Measurements from ENCODE around the gene RIBC2.
"Not testable (repeated sequence)": the region's sequence is repeated elsewhere in the genome, so short reads cannot be mapped to it uniquely, and the experiment has no call there.

The RIBC2 gene

DNA sequence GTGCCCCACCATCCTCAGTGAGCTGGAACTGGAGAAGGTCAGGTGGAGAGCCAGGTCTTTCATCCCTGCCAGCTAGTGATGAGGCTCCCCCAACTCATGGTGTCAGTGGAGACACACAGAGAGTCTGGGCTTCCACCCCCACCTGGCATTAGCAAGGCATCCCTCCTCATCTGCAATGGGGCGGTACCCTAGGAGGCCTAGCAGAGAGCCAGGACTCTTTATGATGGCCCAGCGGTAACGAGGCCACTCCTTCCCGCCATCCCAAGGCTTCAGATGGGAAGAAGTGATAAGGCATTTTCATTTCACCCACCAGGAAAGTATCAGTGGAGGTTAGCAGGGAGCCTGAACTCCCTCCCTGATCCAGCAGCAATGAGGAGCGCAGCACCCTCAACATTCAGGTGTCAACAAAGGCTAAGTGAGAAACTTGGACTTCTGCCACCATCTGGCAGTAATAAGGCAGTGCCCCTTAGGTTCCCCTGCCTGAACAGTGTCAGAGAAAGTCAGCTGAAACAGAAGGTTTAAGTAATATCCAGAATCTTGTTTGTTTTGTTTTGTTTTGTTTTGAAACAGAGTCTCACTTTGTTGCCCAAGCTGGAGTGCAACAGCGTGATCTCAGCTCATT lies 48.7 kb downstream of the RIBC2 start:
- H3K9me3 ChIP-seq (ENCODE audit: control insufficient read depth in 1 of 2, low read length in 2 of 2) = no peaks in the 10 kb centered on the region

DNA sequence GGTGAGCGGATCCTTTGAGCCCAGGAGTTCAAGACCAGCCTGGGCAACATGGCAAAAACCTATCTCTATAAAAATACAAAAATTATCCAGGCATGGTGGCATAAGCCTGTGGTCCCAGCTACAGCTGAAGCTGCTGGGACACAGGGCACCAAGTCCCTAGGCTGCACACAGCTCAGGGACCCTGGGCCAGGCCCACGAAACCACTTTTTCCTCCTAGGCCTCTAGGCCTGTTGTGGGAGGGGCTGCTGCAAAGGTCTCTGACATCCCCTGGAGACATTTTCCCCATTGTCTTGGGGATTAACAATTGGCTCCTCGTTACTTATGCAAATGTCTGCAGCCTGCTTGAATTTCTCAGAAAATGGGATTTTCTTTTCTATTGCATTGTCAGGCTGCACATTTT lies 50.2 kb downstream of the RIBC2 start:
- not testable (repeated sequence) for H3K4me1 ChIP-seq (ENCODE audit: control insufficient read depth in 1 of 2, insufficient read depth in 2 of 2, low read length in 2 of 2)

More for the DNA sequence above, 48.7 kb downstream of the RIBC2 start:
- H3K27ac ChIP-seq (ENCODE audit: low read length) = no peak overlapping the region
- H3K4me1 ChIP-seq (ENCODE audit: control insufficient read depth in 1 of 2, insufficient read depth in 2 of 2, low read length in 2 of 2) = no peaks in the 10 kb centered on the region
- H3K27me3 ChIP-seq (ENCODE audit: low read depth, low read length) = no peaks in the 10 kb centered on the region
- no peak overlapping the region for H3K4me3 ChIP-seq (ENCODE audit: low read depth in 1 of 2, low read length in 2 of 2)
- H3K36me3 ChIP-seq (ENCODE audit: control insufficient read depth in 1 of 2, insufficient read depth in 2 of 2, low read length in 2 of 2) = no peaks in the 10 kb centered on the region

DNA sequence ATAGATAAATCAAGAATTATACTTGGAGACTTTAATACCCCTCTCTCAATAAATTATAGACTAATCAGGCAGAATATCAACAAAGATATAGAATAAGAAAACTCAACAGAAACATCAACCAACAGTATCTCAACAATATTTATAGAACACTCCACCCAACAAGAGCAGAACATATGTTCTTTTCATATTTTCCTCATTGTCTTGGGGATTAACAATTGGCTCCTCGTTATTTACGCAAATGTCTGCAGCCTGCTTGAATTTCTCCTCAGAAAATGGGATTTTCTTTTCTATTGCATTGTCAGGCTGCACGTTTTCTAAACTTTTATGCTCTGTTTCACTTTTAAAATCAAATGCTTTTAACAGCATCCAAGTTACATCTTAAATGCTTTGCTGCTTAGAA lies 52.1 kb downstream of the RIBC2 start:
- Histone ChIP-seq H3K36me3 (ENCODE audit: control insufficient read depth in 1 of 2, insufficient read depth in 2 of 2, low read length in 2 of 2) (no peaks in the 10 kb centered on the region), H3K9me3 (ENCODE audit: control insufficient read depth in 1 of 2, low read length in 2 of 2) (no peaks in the 10 kb centered on the region), H3K4me3 (ENCODE audit: low read depth in 1 of 2, low read length in 2 of 2) (no peak overlapping the region), H3K27ac (ENCODE audit: low read length) (no peak overlapping the region), H3K27me3 (ENCODE audit: low read depth, low read length) (no peaks in the 10 kb centered on the region), H3K4me1 (ENCODE audit: control insufficient read depth in 1 of 2, insufficient read depth in 2 of 2, low read length in 2 of 2) (no peaks in the 10 kb centered on the region)

More for the DNA sequence above, 50.2 kb downstream of the RIBC2 start:
- H3K36me3 ChIP-seq (ENCODE audit: control insufficient read depth in 1 of 2, insufficient read depth in 2 of 2, low read length in 2 of 2); H3K27ac ChIP-seq (ENCODE audit: low read length); H3K4me3 ChIP-seq (ENCODE audit: low read depth in 1 of 2, low read length in 2 of 2); H3K27me3 ChIP-seq (ENCODE audit: low read depth, low read length); H3K9me3 ChIP-seq (ENCODE audit: control insufficient read depth in 1 of 2, low read length in 2 of 2): not testable (repeated sequence)

DNA sequence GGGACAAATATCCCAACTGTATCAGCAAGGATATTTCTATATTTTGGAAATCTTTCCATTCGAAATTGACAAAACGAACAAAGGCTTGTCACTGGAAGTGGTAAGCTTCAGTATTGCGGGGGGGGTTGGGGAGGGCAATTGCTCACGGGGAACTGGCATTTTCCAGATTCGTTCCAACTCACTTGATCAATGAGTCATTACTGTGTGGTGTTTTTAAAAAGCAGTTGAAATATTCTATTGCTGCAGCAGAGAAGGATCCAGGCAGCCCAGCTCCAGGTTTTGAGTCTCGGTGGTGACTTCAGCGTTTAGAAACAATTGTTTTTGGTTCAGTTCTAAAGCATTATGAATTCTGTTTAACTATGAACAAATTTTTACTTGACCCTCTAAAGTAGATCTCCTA lies 55.4 kb downstream of the RIBC2 start:
- Histone ChIP-seq H3K27me3 (ENCODE audit: low read depth, low read length) (no peaks in the 10 kb centered on the region), H3K9me3 (ENCODE audit: control insufficient read depth in 1 of 2, low read length in 2 of 2) (no peaks in the 10 kb centered on the region), H3K4me3 (ENCODE audit: low read depth in 1 of 2, low read length in 2 of 2) (no peak overlapping the region), H3K36me3 (ENCODE audit: control insufficient read depth in 1 of 2, insufficient read depth in 2 of 2, low read length in 2 of 2) (no peaks in the 10 kb centered on the region), H3K27ac (ENCODE audit: low read length) (no peak overlapping the region), H3K4me1 (ENCODE audit: control insufficient read depth in 1 of 2, insufficient read depth in 2 of 2, low read length in 2 of 2) (no peaks in the 10 kb centered on the region)

DNA sequence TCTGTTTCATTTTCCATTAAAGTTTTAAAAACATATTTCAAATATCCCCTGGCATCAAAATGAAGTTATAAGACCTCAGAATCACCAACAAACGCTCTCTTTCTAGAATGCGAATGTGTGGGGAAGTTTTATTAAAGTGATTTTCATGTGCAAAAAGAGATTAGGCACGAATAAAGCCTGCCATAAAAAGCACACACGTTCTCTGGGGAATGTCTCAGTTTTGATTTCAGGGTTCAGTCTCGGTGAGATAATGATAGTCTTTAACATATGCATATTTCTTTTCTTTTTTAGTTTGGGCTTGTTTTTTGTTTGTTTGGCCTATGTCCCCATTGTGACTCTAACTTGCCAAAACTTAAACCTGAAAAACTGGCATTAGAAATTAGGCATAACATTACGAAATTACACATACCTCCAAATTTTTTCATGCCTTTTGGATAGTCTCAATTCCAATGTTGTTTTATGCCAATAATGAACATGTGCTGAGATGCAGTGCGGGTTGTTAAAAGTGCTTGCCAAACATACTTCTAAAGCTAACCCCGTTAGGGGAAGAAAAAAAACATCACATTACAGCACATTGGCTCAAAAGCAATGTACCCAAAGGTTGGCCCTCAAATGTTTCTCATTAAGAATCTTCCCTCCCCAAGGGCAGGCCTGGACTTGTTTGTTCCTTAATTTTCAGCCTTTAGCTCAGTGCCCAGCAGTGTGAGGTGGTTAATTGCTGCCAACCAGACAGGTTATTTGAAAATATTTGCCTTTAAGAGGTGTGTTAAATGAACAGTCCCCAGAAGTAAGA lies 56.0 kb downstream of the RIBC2 start:
- H3K27ac ChIP-seq (ENCODE audit: low read length) = no peak overlapping the region
- H3K4me1 ChIP-seq (ENCODE audit: control insufficient read depth in 1 of 2, insufficient read depth in 2 of 2, low read length in 2 of 2) = no peaks in the 10 kb centered on the region
- H3K4me3 ChIP-seq (ENCODE audit: low read depth in 1 of 2, low read length in 2 of 2) = no peak overlapping the region
- H3K9me3 ChIP-seq (ENCODE audit: control insufficient read depth in 1 of 2, low read length in 2 of 2) = no peaks in the 10 kb centered on the region
- no peaks in the 10 kb centered on the region for H3K27me3 ChIP-seq (ENCODE audit: low read depth, low read length)
- H3K36me3 ChIP-seq (ENCODE audit: control insufficient read depth in 1 of 2, insufficient read depth in 2 of 2, low read length in 2 of 2) = no peaks in the 10 kb centered on the region

DNA sequence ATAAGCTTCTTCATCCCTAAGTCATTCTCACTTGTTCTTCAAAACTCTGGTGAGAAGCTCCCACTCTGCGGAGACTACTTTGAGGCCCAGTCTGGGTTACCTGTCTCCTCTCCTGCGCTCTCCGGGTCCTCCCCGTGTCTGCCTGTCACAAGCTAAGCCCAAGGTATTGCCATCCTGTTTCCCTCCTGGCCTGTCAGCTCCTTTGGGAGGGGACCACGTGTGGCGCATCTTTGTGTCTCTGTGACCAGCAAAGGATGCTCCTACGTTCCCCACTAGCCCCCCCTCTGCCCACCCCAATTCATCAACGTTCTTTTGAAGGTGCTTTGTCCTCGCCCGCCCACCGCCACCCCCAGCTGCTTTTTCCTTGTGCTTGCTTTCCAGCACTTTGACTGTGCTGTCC lies 57.4 kb downstream of the RIBC2 start:
- no peaks in the 10 kb centered on the region for H3K27me3 ChIP-seq (ENCODE audit: low read depth, low read length)
- no peaks in the 10 kb centered on the region for H3K9me3 ChIP-seq (ENCODE audit: control insufficient read depth in 1 of 2, low read length in 2 of 2)
- H3K4me3 ChIP-seq (ENCODE audit: low read depth in 1 of 2, low read length in 2 of 2) = no peak overlapping the region
- no peaks in the 10 kb centered on the region for H3K36me3 ChIP-seq (ENCODE audit: control insufficient read depth in 1 of 2, insufficient read depth in 2 of 2, low read length in 2 of 2)
- H3K4me1 ChIP-seq (ENCODE audit: control insufficient read depth in 1 of 2, insufficient read depth in 2 of 2, low read length in 2 of 2) = no peaks in the 10 kb centered on the region
- no peak overlapping the region for H3K27ac ChIP-seq (ENCODE audit: low read length)

DNA sequence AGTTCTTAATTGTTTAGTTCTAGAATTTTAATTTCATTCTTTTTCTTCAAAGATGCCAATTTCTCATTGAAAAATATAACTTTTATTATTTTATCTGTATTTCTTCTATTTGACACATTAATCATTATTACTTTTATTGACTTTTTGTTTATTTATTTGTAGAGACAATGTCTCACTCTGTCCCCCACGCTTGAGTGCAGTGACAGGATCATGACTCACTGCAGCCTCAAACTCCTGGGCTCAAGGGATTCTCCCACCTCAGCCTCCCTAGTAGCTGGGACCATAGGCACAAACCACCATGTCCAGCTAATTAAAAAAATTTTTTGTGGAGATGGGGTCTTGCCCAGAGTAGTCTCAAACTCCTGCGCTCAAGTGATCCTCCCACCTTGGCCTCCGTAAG lies 58.9 kb downstream of the RIBC2 start:
- Histone ChIP-seq H3K36me3 (ENCODE audit: control insufficient read depth in 1 of 2, insufficient read depth in 2 of 2, low read length in 2 of 2) (no peaks in the 10 kb centered on the region), H3K4me3 (ENCODE audit: low read depth in 1 of 2, low read length in 2 of 2) (no peak overlapping the region), H3K27ac (ENCODE audit: low read length) (no peak overlapping the region), H3K4me1 (ENCODE audit: control insufficient read depth in 1 of 2, insufficient read depth in 2 of 2, low read length in 2 of 2) (no peaks in the 10 kb centered on the region), H3K27me3 (ENCODE audit: low read depth, low read length) (no peaks in the 10 kb centered on the region), H3K9me3 (ENCODE audit: control insufficient read depth in 1 of 2, low read length in 2 of 2) (no peaks in the 10 kb centered on the region)

DNA sequence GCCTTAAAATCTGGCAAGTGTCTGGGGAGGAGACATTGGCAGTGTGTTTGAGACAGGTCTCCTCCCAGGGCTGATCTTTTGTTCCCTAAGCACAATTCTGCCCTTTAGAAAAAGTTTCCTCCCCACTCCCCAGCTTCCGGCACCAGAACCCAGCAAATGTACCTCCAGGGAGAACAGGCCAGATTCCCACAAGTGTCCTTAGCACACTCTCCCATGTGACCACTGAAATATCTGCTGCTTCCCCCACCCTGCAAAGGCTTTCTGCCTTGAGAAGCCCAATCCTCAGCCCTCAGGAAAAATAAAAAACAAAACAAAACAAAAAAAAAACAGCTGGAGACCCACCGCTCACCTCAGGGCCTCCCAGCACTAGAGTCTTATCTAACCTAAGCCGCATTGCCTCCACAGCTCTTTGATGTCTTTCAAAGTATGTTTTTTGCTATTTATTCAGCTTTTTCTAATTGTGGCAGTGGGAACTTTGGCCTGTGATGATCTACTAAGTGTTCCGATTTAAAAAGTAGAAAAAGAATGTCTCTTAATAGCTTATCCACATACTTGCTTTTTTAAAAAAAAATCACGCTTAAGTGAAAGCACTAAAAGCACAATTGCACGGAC lies 60.2 kb downstream of the RIBC2 start:
- H3K27ac ChIP-seq (ENCODE audit: low read length) = no peak overlapping the region
- no peaks in the 10 kb centered on the region for H3K36me3 ChIP-seq (ENCODE audit: control insufficient read depth in 1 of 2, insufficient read depth in 2 of 2, low read length in 2 of 2)
- H3K9me3 ChIP-seq (ENCODE audit: control insufficient read depth in 1 of 2, low read length in 2 of 2) = no peaks in the 10 kb centered on the region
- H3K4me3 ChIP-seq (ENCODE audit: low read depth in 1 of 2, low read length in 2 of 2) = no peak overlapping the region
- no peaks in the 10 kb centered on the region for H3K27me3 ChIP-seq (ENCODE audit: low read depth, low read length)
- no peaks in the 10 kb centered on the region for H3K4me1 ChIP-seq (ENCODE audit: control insufficient read depth in 1 of 2, insufficient read depth in 2 of 2, low read length in 2 of 2)

DNA sequence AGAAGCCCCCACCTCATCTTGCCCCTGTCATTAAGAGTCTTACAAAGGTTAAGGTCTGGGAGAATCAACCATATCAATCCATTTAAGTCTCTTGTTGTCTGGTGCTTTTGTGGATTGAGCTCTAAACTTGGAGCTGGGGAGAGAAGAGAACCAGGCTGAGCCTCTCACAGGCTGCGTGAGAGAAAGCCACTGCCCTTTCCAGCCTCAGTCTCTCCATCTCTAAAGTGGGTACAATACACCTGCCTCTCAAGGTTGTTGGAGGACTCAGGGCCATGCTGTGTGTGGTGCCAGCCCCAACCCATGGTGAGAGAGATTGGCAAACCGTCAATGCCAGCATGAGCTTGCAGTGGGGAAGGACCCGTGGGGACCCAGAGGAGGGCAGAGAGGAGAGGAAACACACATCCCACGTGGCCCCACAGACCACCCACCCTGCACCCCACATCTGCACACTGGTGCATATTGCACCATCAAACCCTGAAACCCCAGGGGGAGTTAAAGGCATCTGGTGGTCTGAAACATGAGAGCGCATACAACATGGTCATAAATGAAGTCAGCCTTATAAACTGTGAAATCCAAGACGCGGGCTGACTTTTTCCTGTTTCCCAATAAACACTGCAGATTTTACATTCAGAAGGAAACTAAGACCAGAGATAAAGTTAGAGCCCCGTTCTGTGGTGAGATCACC lies 61.7 kb downstream of the RIBC2 start:
- Histone ChIP-seq H3K36me3 (ENCODE audit: control insufficient read depth in 1 of 2, insufficient read depth in 2 of 2, low read length in 2 of 2) (no peaks in the 10 kb centered on the region), H3K4me3 (ENCODE audit: low read depth in 1 of 2, low read length in 2 of 2) (no peak overlapping the region), H3K27me3 (ENCODE audit: low read depth, low read length) (no peaks in the 10 kb centered on the region), H3K4me1 (ENCODE audit: control insufficient read depth in 1 of 2, insufficient read depth in 2 of 2, low read length in 2 of 2) (no peaks in the 10 kb centered on the region), H3K9me3 (ENCODE audit: control insufficient read depth in 1 of 2, low read length in 2 of 2) (no peaks in the 10 kb centered on the region), H3K27ac (ENCODE audit: low read length) (no peak overlapping the region)

DNA sequence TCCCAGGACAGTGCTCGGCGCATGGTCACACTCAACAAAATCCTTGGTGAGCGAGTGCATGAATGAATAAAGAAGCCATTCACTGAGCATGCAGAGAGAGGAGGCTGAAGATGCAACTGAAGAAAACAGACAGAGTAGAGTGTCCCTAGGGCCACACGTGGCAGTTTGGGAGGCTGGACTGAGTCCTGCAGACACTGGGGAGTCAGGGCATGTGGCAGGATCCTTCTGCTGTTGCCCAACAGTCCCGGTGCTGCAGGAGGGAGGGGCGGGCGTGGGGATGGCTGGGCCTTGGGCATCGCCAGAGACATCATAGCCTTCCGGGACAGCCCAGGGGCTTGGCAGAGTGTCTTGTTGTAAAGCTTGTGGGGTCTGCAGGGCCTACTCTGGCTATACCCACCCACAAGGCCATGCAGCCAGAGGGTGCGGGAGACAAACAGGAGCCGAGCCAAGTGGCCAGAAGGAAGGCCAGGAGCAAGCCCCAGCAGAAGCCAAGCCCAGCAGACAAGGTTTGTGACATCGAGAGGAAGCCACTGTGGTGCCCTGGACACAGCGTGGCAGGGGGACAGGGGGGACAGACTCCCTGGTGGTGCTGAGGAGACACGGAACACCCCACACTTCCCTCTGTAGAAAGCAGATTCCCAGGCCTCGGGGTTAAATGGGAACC lies 62.5 kb downstream of the RIBC2 start:
- Histone ChIP-seq H3K27ac (ENCODE audit: low read length) (no peak overlapping the region), H3K27me3 (ENCODE audit: low read depth, low read length) (no peaks in the 10 kb centered on the region)

DNA sequence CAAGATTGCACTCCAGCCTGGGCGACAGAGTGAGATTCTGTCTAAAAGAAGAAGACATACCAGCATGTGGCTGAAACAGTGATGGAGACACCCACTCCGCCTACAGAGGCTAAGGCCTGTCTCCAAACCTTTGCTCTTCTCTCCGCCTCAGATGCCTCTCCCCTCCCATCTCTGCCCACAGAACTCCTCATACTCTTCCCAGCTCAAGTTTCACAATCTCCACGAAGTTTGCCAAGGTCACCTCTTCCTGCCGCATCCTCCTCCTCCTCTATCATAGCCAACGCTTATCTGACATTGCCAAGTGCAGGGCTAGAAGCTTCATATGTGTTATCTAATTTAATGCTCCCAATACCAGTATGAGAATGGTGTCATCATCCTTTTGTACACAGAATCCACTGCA lies 63.3 kb downstream of the RIBC2 start:
- Histone ChIP-seq H3K4me1 (ENCODE audit: control insufficient read depth in 1 of 2, insufficient read depth in 2 of 2, low read length in 2 of 2) (no peaks in the 10 kb centered on the region), H3K4me3 (ENCODE audit: low read depth in 1 of 2, low read length in 2 of 2) (no peak overlapping the region), H3K27me3 (ENCODE audit: low read depth, low read length) (no peaks in the 10 kb centered on the region), H3K9me3 (ENCODE audit: control insufficient read depth in 1 of 2, low read length in 2 of 2) (no peaks in the 10 kb centered on the region), H3K27ac (ENCODE audit: low read length) (no peak overlapping the region), H3K36me3 (ENCODE audit: control insufficient read depth in 1 of 2, insufficient read depth in 2 of 2, low read length in 2 of 2) (no peaks in the 10 kb centered on the region)

More for the DNA sequence above, 62.5 kb downstream of the RIBC2 start:
- H3K9me3 ChIP-seq (ENCODE audit: control insufficient read depth in 1 of 2, low read length in 2 of 2) = no peaks in the 10 kb centered on the region
- no peaks in the 10 kb centered on the region for H3K36me3 ChIP-seq (ENCODE audit: control insufficient read depth in 1 of 2, insufficient read depth in 2 of 2, low read length in 2 of 2)
- H3K4me3 ChIP-seq (ENCODE audit: low read depth in 1 of 2, low read length in 2 of 2) = no peak overlapping the region
- H3K4me1 ChIP-seq (ENCODE audit: control insufficient read depth in 1 of 2, insufficient read depth in 2 of 2, low read length in 2 of 2) = no peaks in the 10 kb centered on the region

Data from muscle layer of duodenum (tissue), 2 donors.